ENCODE data around the gene ANKUB1.
"Not testable (repeated sequence)": the region's sequence is repeated elsewhere in the genome, so short reads cannot be mapped to it uniquely, and the experiment has no call there.

The ANKUB1 gene

GRCh38 chr3:149832086-149832485 lies 39.7 kb upstream of the ANKUB1 start:
- no peak overlapping the region for H3K4me3 ChIP-seq (ENCODE audit: low read depth, low read length)
- no peak overlapping the region for H3K9ac ChIP-seq
- H3K4me1 ChIP-seq = no peaks in the 10 kb centered on the region
- H3K36me3 ChIP-seq (ENCODE audit: control insufficient read depth, insufficient read depth, low read length) = no peaks in the 10 kb centered on the region
- H3K9me3 ChIP-seq (ENCODE audit: control insufficient read depth, low read length) = no peaks in the 10 kb centered on the region
- no peak overlapping the region for H3K4me2 ChIP-seq (ENCODE audit: low read length)
- TF ChIP-seq, protein P1, sequence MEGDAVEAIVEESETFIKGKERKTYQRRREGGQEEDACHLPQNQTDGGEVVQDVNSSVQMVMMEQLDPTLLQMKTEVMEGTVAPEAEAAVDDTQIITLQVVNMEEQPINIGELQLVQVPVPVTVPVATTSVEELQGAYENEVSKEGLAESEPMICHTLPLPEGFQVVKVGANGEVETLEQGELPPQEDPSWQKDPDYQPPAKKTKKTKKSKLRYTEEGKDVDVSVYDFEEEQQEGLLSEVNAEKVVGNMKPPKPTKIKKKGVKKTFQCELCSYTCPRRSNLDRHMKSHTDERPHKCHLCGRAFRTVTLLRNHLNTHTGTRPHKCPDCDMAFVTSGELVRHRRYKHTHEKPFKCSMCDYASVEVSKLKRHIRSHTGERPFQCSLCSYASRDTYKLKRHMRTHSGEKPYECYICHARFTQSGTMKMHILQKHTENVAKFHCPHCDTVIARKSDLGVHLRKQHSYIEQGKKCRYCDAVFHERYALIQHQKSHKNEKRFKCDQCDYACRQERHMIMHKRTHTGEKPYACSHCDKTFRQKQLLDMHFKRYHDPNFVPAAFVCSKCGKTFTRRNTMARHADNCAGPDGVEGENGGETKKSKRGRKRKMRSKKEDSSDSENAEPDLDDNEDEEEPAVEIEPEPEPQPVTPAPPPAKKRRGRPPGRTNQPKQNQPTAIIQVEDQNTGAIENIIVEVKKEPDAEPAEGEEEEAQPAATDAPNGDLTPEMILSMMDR (IDR thresholded peaks at IDR 0.05) = no peak
- H3K27ac ChIP-seq = no peak overlapping the region
- H3K27me3 ChIP-seq (ENCODE audit: control insufficient read depth, insufficient read depth, low read length) = no peaks in the 10 kb centered on the region
- H3K79me2 ChIP-seq = peaks cover 60% of the 10 kb centered on the region
- H2AFZ ChIP-seq = no peak overlapping the region

DNA sequence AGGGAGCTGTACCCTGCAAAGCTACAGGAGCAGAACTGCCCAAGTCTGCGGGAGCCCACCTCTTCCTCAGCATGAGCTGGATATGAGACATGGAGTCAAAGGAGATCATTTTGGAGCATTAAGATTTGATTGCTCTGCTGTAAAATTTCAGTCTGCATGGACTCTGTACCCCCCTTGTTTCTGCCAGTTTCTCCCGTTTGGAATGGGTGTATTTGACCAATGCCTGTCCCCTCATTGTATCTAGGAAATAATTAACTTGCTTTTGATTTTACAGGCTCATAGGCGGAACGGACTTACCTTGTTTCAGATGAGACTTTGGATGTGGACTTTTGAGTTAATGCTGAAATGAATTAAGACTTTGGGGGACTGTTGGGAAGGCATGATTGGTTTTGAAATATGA lies 39.0 kb upstream of the ANKUB1 start:
- no peaks in the 10 kb centered on the region for H3K9me3 ChIP-seq (ENCODE audit: control insufficient read depth, low read length)
- H3K4me2 ChIP-seq (ENCODE audit: low read length) = no peak overlapping the region
- no peaks in the 10 kb centered on the region for H3K36me3 ChIP-seq (ENCODE audit: control insufficient read depth, insufficient read depth, low read length)
- no peak overlapping the region for H3K9ac ChIP-seq
- peaks cover 60% of the 10 kb centered on the region for H3K79me2 ChIP-seq
- H3K27me3 ChIP-seq (ENCODE audit: control insufficient read depth, insufficient read depth, low read length) = no peaks in the 10 kb centered on the region
- no peak overlapping the region for H3K27ac ChIP-seq
- H3K4me3 ChIP-seq (ENCODE audit: low read depth, low read length) = no peak overlapping the region
- no peak overlapping the region for H2AFZ ChIP-seq
- no peaks in the 10 kb centered on the region for H3K4me1 ChIP-seq
- TF ChIP-seq, protein P1 (IDR thresholded peaks at IDR 0.05) = no peak

DNA sequence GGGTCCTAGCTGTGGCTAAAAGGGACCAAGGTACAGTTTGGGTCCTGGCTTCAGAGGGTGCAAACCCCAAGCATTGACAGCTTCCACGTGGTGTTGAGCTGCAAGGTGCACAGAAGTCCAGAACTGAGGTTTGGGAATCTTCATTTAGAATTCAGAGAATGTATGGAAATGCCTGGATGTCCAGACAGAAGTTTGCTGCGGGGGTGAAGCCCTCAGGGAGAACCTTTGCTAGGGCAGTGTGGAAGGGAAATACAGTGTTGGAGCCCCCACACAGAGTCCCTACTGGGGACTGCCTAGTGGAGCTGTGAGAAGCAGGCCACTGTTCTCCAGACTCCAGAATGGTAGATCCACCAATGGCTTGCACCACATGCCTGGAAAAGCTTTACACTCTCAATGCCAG lies 38.5 kb upstream of the ANKUB1 start:
- H2AFZ ChIP-seq = no peak overlapping the region
- H3K4me3 ChIP-seq (ENCODE audit: low read depth, low read length) = no peak overlapping the region
- no peak overlapping the region for H3K9ac ChIP-seq
- TF ChIP-seq, protein P1 (IDR thresholded peaks at IDR 0.05) = no peak
- H3K4me1 ChIP-seq = no peaks in the 10 kb centered on the region
- no peak overlapping the region for H3K27ac ChIP-seq
- H3K27me3 ChIP-seq (ENCODE audit: control insufficient read depth, insufficient read depth, low read length) = no peaks in the 10 kb centered on the region
- H3K36me3 ChIP-seq (ENCODE audit: control insufficient read depth, insufficient read depth, low read length) = no peaks in the 10 kb centered on the region
- H3K9me3 ChIP-seq (ENCODE audit: control insufficient read depth, low read length) = no peaks in the 10 kb centered on the region
- peaks cover 58% of the 10 kb centered on the region for H3K79me2 ChIP-seq
- no peak overlapping the region for H3K4me2 ChIP-seq (ENCODE audit: low read length)

DNA sequence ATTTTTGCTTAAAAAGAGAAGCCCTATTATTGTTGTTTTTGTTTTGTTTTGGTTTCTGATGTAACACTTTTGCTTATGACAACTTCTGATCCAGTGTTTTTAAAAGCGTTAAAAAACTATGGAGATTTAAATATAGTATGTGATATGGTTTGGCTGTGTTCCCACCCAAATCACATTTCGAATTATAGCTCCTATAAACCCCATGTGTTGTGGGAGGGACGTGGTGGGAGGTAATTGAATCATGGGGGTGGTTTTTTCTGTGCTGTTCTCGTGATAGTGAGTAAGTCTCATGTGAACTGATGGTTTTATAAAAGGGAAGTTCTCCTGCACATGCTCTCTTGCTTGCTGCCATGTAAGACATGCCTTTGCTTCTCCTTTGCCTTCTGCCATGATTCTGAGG lies 37.3 kb upstream of the ANKUB1 start:
- H3K9me3 ChIP-seq (ENCODE audit: control insufficient read depth, low read length); H3K9ac ChIP-seq; H3K27me3 ChIP-seq (ENCODE audit: control insufficient read depth, insufficient read depth, low read length); H2AFZ ChIP-seq; H3K36me3 ChIP-seq (ENCODE audit: control insufficient read depth, insufficient read depth, low read length); H3K27ac ChIP-seq; H3K4me2 ChIP-seq (ENCODE audit: low read length); H3K4me1 ChIP-seq; H3K4me3 ChIP-seq (ENCODE audit: low read depth, low read length): not testable (repeated sequence)
- H3K79me2 ChIP-seq = peaks cover 52% of the 10 kb centered on the region

- no peaks in the 10 kb centered on the region for H3K9me3 ChIP-seq (ENCODE audit: control insufficient read depth, low read length)
- TF ChIP-seq, protein P1 (IDR thresholded peaks at IDR 0.05) = no peak
- H3K79me2 ChIP-seq = peaks cover 47% of the 10 kb centered on the region
- H3K27ac ChIP-seq = no peak overlapping the region
- no peaks in the 10 kb centered on the region for H3K4me1 ChIP-seq
- no peak overlapping the region for H3K4me3 ChIP-seq (ENCODE audit: low read depth, low read length)
- H3K27me3 ChIP-seq (ENCODE audit: control insufficient read depth, insufficient read depth, low read length) = no peaks in the 10 kb centered on the region
- no peak overlapping the region for H3K9ac ChIP-seq
- no peaks in the 10 kb centered on the region for H3K36me3 ChIP-seq (ENCODE audit: control insufficient read depth, insufficient read depth, low read length)
- H3K4me2 ChIP-seq (ENCODE audit: low read length) = no peak overlapping the region
- H2AFZ ChIP-seq = no peak overlapping the region
Observed at GRCh38 chr3:149828390-149828789, 36.0 kb upstream of the ANKUB1 start.

Data from parathyroid adenoma (tissue), 2 donors.